Esophagus (tissue), 2 donors: ENCODE results near the gene VEZF1. TPM values are rescaled to one million over a fixed set of nuclear protein-coding genes. Genes with fewer than 3 reads are reported as not detected.
"Not testable (repeated sequence)": the region's sequence is repeated elsewhere in the genome, so short reads cannot be mapped to it uniquely, and the experiment has no call there.

Experiments used
- H3K27ac ChIP-seq, 2 donors: one replicate each; pipeline ENCODE4 v1.5.1; 2013; ENCODE audit warnings: low read depth in 2 of 2, mild to moderate bottlenecking in 2 of 2, inconsistent platforms in 1 of 2, low read length in 1 of 2, moderate library complexity in 1 of 2
- H3K27me3 ChIP-seq, 2 donors: one replicate each; pipeline ENCODE4 v1.6.1; 2013; ENCODE audit warnings: low read length in 2 of 2, control low read depth in 1 of 2, mild to moderate bottlenecking in 1 of 2; ENCODE audit not compliant: insufficient read depth in 2 of 2, control insufficient read depth in 1 of 2
- H3K36me3 ChIP-seq, 2 donors: one replicate each; pipeline ENCODE4 v1.6.1; 2013; ENCODE audit warnings: low read length in 1 of 2; ENCODE audit not compliant: control insufficient read depth in 2 of 2, insufficient read depth in 2 of 2
- H3K4me1 ChIP-seq, 2 donors: one replicate each; pipeline ENCODE4 v1.6.1; 2013; ENCODE audit warnings: low read length in 1 of 2; ENCODE audit not compliant: control insufficient read depth in 2 of 2, insufficient read depth in 2 of 2
- H3K4me3 ChIP-seq, 2 donors: one replicate each; pipeline ENCODE4 v1.5.1; 2013; ENCODE audit warnings: low read length in 2 of 2, mild to moderate bottlenecking in 2 of 2, low read depth in 1 of 2, moderate library complexity in 1 of 2
- H3K9me3 ChIP-seq, 2 donors: one replicate each; pipeline ENCODE4 v1.6.1; 2013; ENCODE audit warnings: mild to moderate bottlenecking in 2 of 2, low read depth in 1 of 2, low read length in 1 of 2, moderate library complexity in 1 of 2; ENCODE audit not compliant: control insufficient read depth in 2 of 2, insufficient read depth in 1 of 2
- WGBS, 2 donors: extraction: QIAGEN DNeasy Blood & Tissue Kit; methylation state at CpG; one replicate each; pipeline ENCODE4 v1.1.7; 2013; 5-methylcytosine and 5-hydroxymethylcytosine counted together
- polyA plus RNA-seq, 2 donors: library from polyadenylated mRNA; stranded (reverse); fragments of 200-250 nt; gene quantifications; one replicate each; pipeline ENCODE4 v1.2.3, GENCODE V29; 2013
- donor health status: healthy with polysubstance abuse.
- donor health status: Bipolar disorder and iron deficiency.

VEZF1 gene
- polyA plus RNA-seq, 2 donors: 8.8 to 10.6 TPM

GRCh38 chr17:57965521-57966160 is 22.4 kb downstream of the VEZF1 start:
- 87 to 88% methylated on average over 26 of the region's 26 CpGs for WGBS, 2 donors
- Histone ChIP-seq H3K27ac (no peak overlapping the region), H3K4me3 (no peak overlapping the region)

GRCh38 chr17:57963149-57963511 is 24.9 kb downstream of the VEZF1 start:
- 95 to 97% methylated on average over 6 of the region's 6 CpGs for WGBS, 2 donors
- Histone ChIP-seq H3K4me3 (no peak overlapping the region), H3K27ac (no peak overlapping the region), H3K9me3 (no peaks in the 10 kb centered on the region), H3K4me1 (no peaks in the 10 kb centered on the region), H3K27me3 (no peaks in the 10 kb centered on the region), H3K36me3 (no peaks in the 10 kb centered on the region)

More at GRCh38 chr17:57965521-57966160, 22.4 kb downstream of the VEZF1 start:
- H3K4me1 ChIP-seq: no peaks in the 10 kb centered on the region
- H3K9me3 ChIP-seq: no peaks in the 10 kb centered on the region
- no peaks in the 10 kb centered on the region for H3K27me3 ChIP-seq
- H3K36me3 ChIP-seq: no peaks in the 10 kb centered on the region

- Histone ChIP-seq H3K4me3 (no peak overlapping the region), H3K27ac (no peak overlapping the region), H3K36me3 (no peaks in the 10 kb centered on the region), H3K4me1 (no peaks in the 10 kb centered on the region), H3K27me3 (no peaks in the 10 kb centered on the region), H3K9me3 (no peaks in the 10 kb centered on the region)
- 74 to 76% methylated on average over 8 of the region's 8 CpGs for WGBS, 2 donors
Observed at GRCh38 chr17:57962279-57963148, 25.5 kb downstream of the VEZF1 start.

GRCh38 chr17:57959929-57960328 is 28.1 kb downstream of the VEZF1 start:
- H3K9me3 ChIP-seq: no peaks in the 10 kb centered on the region
- H3K27me3 ChIP-seq: no peaks in the 10 kb centered on the region
- peaks cover 0 to 6% of the 10 kb centered on the region in 2 donors for H3K4me1 ChIP-seq
- H3K27ac ChIP-seq: no peak overlapping the region
- H3K4me3 ChIP-seq: no peak overlapping the region
- 92 to 93% methylated on average over 6 of the region's 6 CpGs for WGBS, 2 donors
- H3K36me3 ChIP-seq: no peaks in the 10 kb centered on the region

GRCh38 chr17:57958391-57958790 is 29.7 kb downstream of the VEZF1 start:
- H3K36me3 ChIP-seq: not testable (repeated sequence)

GRCh38 chr17:57957886-57958285 is 30.2 kb downstream of the VEZF1 start:
- H3K27me3 ChIP-seq: no peaks in the 10 kb centered on the region
- H3K36me3 ChIP-seq: no peaks in the 10 kb centered on the region
- 93 to 94% methylated on average over 3 of the region's 3 CpGs for WGBS, 2 donors
- no peak overlapping the region for H3K27ac ChIP-seq
- H3K4me1 ChIP-seq: peaks cover under 1 to 13% of the 10 kb centered on the region in 2 donors
- H3K9me3 ChIP-seq: no peaks in the 10 kb centered on the region
- H3K4me3 ChIP-seq: no peak overlapping the region

More at GRCh38 chr17:57958391-57958790, 29.7 kb downstream of the VEZF1 start:
- 93 to 96% methylated on average over 15 of the region's 15 CpGs for WGBS, 2 donors
- H3K4me1 ChIP-seq: peaks cover 0 to 13% of the 10 kb centered on the region in 2 donors
- H3K27me3 ChIP-seq, H3K27ac ChIP-seq, H3K4me3 ChIP-seq, H3K9me3 ChIP-seq: not testable (repeated sequence)

- no peaks in the 10 kb centered on the region for H3K9me3 ChIP-seq
- H3K4me3 ChIP-seq: no peak overlapping the region
- H3K27ac ChIP-seq: no peak overlapping the region
- H3K27me3 ChIP-seq: no peaks in the 10 kb centered on the region
- 94% methylated on average over 8 of the region's 8 CpGs for WGBS, 2 donors
- peaks cover 3 to 13% of the 10 kb centered on the region in 2 donors for H3K4me1 ChIP-seq
- H3K36me3 ChIP-seq: no peaks in the 10 kb centered on the region
Observed at GRCh38 chr17:57957120-57957850, 30.8 kb downstream of the VEZF1 start.

- Histone ChIP-seq H3K36me3 (no peaks in the 10 kb centered on the region), H3K4me3 (no peak overlapping the region), H3K27me3 (no peaks in the 10 kb centered on the region), H3K27ac (no peak overlapping the region), H3K4me1 (peaks cover 3 to 15% of the 10 kb centered on the region in 2 donors), H3K9me3 (no peaks in the 10 kb centered on the region)
- 60 to 62% methylated on average over 13 of the region's 13 CpGs for WGBS, 2 donors
Observed at GRCh38 chr17:57956291-57957119, 31.5 kb downstream of the VEZF1 start.
